Type B pancreatic cell (in vitro differentiated cells): ENCODE data around the gene G3BP1. TPM values are rescaled to one million over a fixed set of nuclear protein-coding genes. Genes with fewer than 3 reads are reported as not detected.

Experiments used
- DNase-seq: peaks from one replicate; pipeline ENCODE4 v3.0.0; 2021; ENCODE audit warnings: mixed read lengths; ENCODE audit not compliant: unreplicated experiment; ENCODE audit errors: extremely low spot score
- H3K27ac Mint-ChIP-seq: 2 replicates; pipeline ENCODE4 v1.8.0; 2021; ENCODE audit warnings: mild to moderate bottlenecking, mixed read lengths
- H3K27me3 Mint-ChIP-seq: 2 replicates; pipeline ENCODE4 v1.8.0; 2021; ENCODE audit warnings: mixed read lengths
- H3K36me3 Mint-ChIP-seq: 2 replicates; pipeline ENCODE4 v1.8.0; 2021; ENCODE audit warnings: mixed read lengths
- H3K4me1 Mint-ChIP-seq: one replicate; pipeline ENCODE4 v1.8.0; 2021; ENCODE audit warnings: mixed read lengths; ENCODE audit not compliant: unreplicated experiment
- H3K4me3 Mint-ChIP-seq: 2 replicates; pipeline ENCODE4 v1.8.0; 2021; ENCODE audit warnings: mild to moderate bottlenecking, mixed read lengths
- H3K9me3 Mint-ChIP-seq: 2 replicates; pipeline ENCODE4 v1.8.0; 2021; ENCODE audit warnings: mixed read lengths
- total RNA-seq: library from RNA; stranded (reverse); gene quantifications from 2 replicates; pipeline ENCODE4 v1.2.1, GENCODE V29; 2021; ENCODE audit warnings: low replicate concordance
- TF ChIP-seq, protein P1 (sequence below): fragments of 200-600 bp; sonication (generic); conservative IDR thresholded peaks from 2 replicates; pipeline ENCODE4 v1.5.0; 2021; ENCODE audit warnings: antibody characterized with exemption, mild to moderate bottlenecking

Gene G3BP1
- total RNA-seq, 1 donor from 2014 or later = 241 TPM

DNA sequence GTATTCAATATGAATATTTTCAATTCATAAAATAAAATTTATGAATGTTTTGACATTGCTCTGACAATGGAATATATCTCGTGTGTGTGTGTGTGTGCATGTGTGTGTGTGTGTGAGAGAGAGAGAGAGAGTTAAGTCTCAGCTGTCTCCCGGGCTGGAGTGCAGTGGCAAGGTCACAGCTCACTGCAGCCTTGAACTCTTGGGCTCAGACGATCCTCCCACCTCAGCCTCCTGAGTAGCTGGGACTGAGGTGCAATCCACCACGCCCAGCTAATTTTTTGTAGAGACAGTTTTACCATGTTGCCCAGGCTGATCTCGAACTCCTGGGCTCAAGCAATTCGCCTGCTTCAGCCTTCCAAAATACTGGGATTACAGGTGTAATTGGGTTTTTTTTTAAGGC is 16.1 kb downstream of the G3BP1 start:
- TF ChIP-seq, protein P1, sequence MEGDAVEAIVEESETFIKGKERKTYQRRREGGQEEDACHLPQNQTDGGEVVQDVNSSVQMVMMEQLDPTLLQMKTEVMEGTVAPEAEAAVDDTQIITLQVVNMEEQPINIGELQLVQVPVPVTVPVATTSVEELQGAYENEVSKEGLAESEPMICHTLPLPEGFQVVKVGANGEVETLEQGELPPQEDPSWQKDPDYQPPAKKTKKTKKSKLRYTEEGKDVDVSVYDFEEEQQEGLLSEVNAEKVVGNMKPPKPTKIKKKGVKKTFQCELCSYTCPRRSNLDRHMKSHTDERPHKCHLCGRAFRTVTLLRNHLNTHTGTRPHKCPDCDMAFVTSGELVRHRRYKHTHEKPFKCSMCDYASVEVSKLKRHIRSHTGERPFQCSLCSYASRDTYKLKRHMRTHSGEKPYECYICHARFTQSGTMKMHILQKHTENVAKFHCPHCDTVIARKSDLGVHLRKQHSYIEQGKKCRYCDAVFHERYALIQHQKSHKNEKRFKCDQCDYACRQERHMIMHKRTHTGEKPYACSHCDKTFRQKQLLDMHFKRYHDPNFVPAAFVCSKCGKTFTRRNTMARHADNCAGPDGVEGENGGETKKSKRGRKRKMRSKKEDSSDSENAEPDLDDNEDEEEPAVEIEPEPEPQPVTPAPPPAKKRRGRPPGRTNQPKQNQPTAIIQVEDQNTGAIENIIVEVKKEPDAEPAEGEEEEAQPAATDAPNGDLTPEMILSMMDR = no peak
- Mint-ChIP-seq H3K4me3 (no peak overlapping the region), H3K27ac (no peak overlapping the region), H3K9me3 (no peaks in the 10 kb centered on the region), H3K36me3 (peaks cover 27% of the 10 kb centered on the region), H3K4me1 (peaks cover 9% of the 10 kb centered on the region), H3K27me3 (no peaks in the 10 kb centered on the region)
- DNase-seq = no peak

DNA sequence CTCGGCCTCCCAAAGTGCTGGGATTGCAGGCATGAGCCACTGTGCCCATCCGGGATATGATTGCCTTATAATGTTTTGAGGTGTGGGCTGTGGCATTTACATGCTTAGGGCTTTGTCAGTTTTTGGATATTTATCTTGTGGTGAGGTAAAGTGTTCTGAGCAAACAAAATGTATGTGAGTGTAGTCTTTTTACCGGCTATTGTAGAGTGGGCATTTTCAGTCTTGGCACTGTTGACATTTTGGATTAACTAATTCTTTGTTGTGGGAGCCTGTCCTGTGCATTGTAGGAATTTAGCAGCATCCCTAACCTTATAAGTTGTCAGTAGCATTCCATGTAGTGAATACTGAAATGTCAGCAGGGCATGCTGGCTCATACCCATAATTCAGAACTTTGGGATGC is 21.6 kb downstream of the G3BP1 start:
- Mint-ChIP-seq H3K9me3 (no peaks in the 10 kb centered on the region), H3K27me3 (no peaks in the 10 kb centered on the region), H3K4me3 (no peak overlapping the region), H3K4me1 (no peaks in the 10 kb centered on the region), H3K36me3 (peaks cover 59% of the 10 kb centered on the region), H3K27ac (no peak overlapping the region)
- no peak for DNase-seq
- TF ChIP-seq, protein P1 = no peak

GRCh38 chr5:151795426-151795825 is 23.7 kb downstream of the G3BP1 start:
- Mint-ChIP-seq H3K4me1 (no peaks in the 10 kb centered on the region), H3K27ac (no peak overlapping the region), H3K27me3 (no peaks in the 10 kb centered on the region), H3K36me3 (peaks cover 54% of the 10 kb centered on the region), H3K9me3 (no peaks in the 10 kb centered on the region), H3K4me3 (no peak overlapping the region)
- no peak for DNase-seq
- TF ChIP-seq, protein P1 = no peak

DNA sequence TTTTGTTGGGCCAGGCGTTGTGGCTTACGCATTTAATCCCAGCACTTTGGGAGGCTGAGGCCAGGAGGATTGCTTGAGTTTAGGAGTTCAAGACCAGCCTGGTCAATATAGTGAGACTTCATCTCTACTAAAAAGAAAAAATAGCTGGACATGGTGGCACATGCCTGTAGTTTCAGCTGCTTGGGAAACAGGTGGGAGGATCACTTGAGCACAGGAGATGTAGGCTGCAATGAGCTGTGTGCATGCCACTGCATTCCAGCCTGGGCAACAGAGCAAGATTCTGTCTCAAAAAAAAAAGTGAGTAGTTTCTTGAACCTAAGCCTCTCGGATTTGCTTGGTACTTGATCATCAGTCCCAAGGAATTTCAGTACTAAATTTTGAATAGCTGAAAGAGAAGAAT is 26.9 kb downstream of the G3BP1 start:
- no peak overlapping the region for H3K27ac Mint-ChIP-seq
- DNase-seq = no peak
- TF ChIP-seq, protein P1 = no peak
- H3K9me3 Mint-ChIP-seq = no peaks in the 10 kb centered on the region
- no peaks in the 10 kb centered on the region for H3K27me3 Mint-ChIP-seq
- no peak overlapping the region for H3K4me3 Mint-ChIP-seq
- peaks cover 51% of the 10 kb centered on the region for H3K36me3 Mint-ChIP-seq
- no peaks in the 10 kb centered on the region for H3K4me1 Mint-ChIP-seq

- H3K36me3 Mint-ChIP-seq = peaks cover 47% of the 10 kb centered on the region
- TF ChIP-seq, protein P1 = no peak
- no peaks in the 10 kb centered on the region for H3K27me3 Mint-ChIP-seq
- H3K27ac Mint-ChIP-seq = no peak overlapping the region
- no peaks in the 10 kb centered on the region for H3K9me3 Mint-ChIP-seq
- DNase-seq = no peak
- H3K4me3 Mint-ChIP-seq = no peak overlapping the region
- H3K4me1 Mint-ChIP-seq = no peaks in the 10 kb centered on the region
These were observed 27.7 kb downstream of the G3BP1 start for GRCh38 chr5:151799407-151799806.

DNA sequence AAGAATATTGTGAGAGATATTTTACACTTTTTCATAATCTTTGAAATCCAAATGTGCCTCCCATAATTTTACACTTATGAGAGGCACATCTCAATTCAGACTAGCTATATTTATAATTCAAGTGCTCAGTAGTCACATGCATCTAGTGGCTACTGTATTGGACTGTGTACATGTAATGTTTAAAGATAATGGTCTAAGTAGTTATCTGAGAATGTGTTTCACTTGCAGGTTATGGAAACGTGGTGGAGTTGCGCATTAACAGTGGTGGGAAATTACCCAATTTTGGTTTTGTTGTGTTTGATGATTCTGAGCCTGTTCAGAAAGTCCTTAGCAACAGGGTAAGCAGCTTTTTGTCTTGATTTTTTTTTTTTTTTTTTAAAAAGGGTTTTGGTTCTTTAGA is 28.8 kb downstream of the G3BP1 start:
- H3K4me3 Mint-ChIP-seq = no peak overlapping the region
- no peak for DNase-seq
- H3K27ac Mint-ChIP-seq = no peak overlapping the region
- no peaks in the 10 kb centered on the region for H3K9me3 Mint-ChIP-seq
- H3K36me3 Mint-ChIP-seq = peaks cover 48% of the 10 kb centered on the region
- TF ChIP-seq, protein P1 = no peak
- H3K4me1 Mint-ChIP-seq = no peaks in the 10 kb centered on the region
- no peaks in the 10 kb centered on the region for H3K27me3 Mint-ChIP-seq
